ENCODE measurements around the gene ACVR1B.

The ACVR1B gene

GRCh38 chr12:51917041-51917590, 34.4 kb upstream of the ACVR1B start:
- in situ Hi-C loops (cut with MboI; ENCODE audit: low sequenced_read_pairs) = no loop called here

GRCh38 chr12:51917746-51918453, 33.6 kb upstream of the ACVR1B start:
- in situ Hi-C loops (cut with MboI; ENCODE audit: low sequenced_read_pairs) = no loop called here

GRCh38 chr12:51920046-51920445, 31.5 kb upstream of the ACVR1B start:
- in situ Hi-C loops (cut with MboI; ENCODE audit: low sequenced_read_pairs) = no loop called here

- in situ Hi-C loops (cut with MboI; ENCODE audit: low sequenced_read_pairs) = no loop called here
Measured at GRCh38 chr12:51921017-51921725, 30.3 kb upstream of the ACVR1B start.

- in situ Hi-C loops (cut with MboI; ENCODE audit: low sequenced_read_pairs) = no loop called here
Measured at GRCh38 chr12:51922146-51922545, 29.4 kb upstream of the ACVR1B start.

- in situ Hi-C loops (cut with MboI; ENCODE audit: low sequenced_read_pairs) = no loop called here
Measured at GRCh38 chr12:51922762-51923505, 28.6 kb upstream of the ACVR1B start.

GRCh38 chr12:51923506-51924365, 27.8 kb upstream of the ACVR1B start:
- in situ Hi-C loops (cut with MboI; ENCODE audit: low sequenced_read_pairs) = no loop called here

- in situ Hi-C loops (cut with MboI; ENCODE audit: low sequenced_read_pairs) = no loop called here
Measured at GRCh38 chr12:51924551-51925319, 26.8 kb upstream of the ACVR1B start.

GRCh38 chr12:51925346-51926063, 26.0 kb upstream of the ACVR1B start:
- in situ Hi-C loops (cut with MboI; ENCODE audit: low sequenced_read_pairs) = no loop called here

GRCh38 chr12:51926064-51926632, 25.4 kb upstream of the ACVR1B start:
- in situ Hi-C loops (cut with MboI; ENCODE audit: low sequenced_read_pairs) = no loop called here

GRCh38 chr12:51926718-51927117, 24.8 kb upstream of the ACVR1B start:
- in situ Hi-C loops (cut with MboI; ENCODE audit: low sequenced_read_pairs) = no loop called here

GRCh38 chr12:51932218-51933076, 19.1 kb upstream of the ACVR1B start:
- in situ Hi-C loops (cut with MboI; ENCODE audit: low sequenced_read_pairs) = no loop called here

- in situ Hi-C loops (cut with MboI; ENCODE audit: low sequenced_read_pairs) = no loop called here
Measured at GRCh38 chr12:51934080-51934479, 17.4 kb upstream of the ACVR1B start.

GRCh38 chr12:51937926-51938325, 13.6 kb upstream of the ACVR1B start:
- in situ Hi-C loops (cut with MboI; ENCODE audit: low sequenced_read_pairs) = no loop called here

GRCh38 chr12:51938726-51939125, 12.8 kb upstream of the ACVR1B start:
- in situ Hi-C loops (cut with MboI; ENCODE audit: low sequenced_read_pairs) = no loop called here

- in situ Hi-C loops (cut with MboI; ENCODE audit: low sequenced_read_pairs) = no loop called here
Measured at GRCh38 chr12:51941011-51941581, 10.4 kb upstream of the ACVR1B start.

- in situ Hi-C loops (cut with MboI; ENCODE audit: low sequenced_read_pairs) = no loop called here
Measured at GRCh38 chr12:51941604-51942003, 9.9 kb upstream of the ACVR1B start.

GRCh38 chr12:51942056-51942455, 9.4 kb upstream of the ACVR1B start:
- in situ Hi-C loops (cut with MboI; ENCODE audit: low sequenced_read_pairs) = no loop called here
